GM11168 (cell line): Measurements from ENCODE around the gene IFITM2.
"Not testable (repeated sequence)": the region's sequence is repeated elsewhere in the genome, so short reads cannot be mapped to it uniquely, and the experiment has no call there.

Experiments
- in situ Hi-C: fragments of 300-500 bp; cut with MboI; formaldehyde crosslinking; loops from one replicate; pipeline ENCODE4 v1.12.0; 2022; ENCODE audit warnings: low sequenced_read_pairs; ENCODE audit not compliant: unreplicated experiment

IFITM2 gene

DNA sequence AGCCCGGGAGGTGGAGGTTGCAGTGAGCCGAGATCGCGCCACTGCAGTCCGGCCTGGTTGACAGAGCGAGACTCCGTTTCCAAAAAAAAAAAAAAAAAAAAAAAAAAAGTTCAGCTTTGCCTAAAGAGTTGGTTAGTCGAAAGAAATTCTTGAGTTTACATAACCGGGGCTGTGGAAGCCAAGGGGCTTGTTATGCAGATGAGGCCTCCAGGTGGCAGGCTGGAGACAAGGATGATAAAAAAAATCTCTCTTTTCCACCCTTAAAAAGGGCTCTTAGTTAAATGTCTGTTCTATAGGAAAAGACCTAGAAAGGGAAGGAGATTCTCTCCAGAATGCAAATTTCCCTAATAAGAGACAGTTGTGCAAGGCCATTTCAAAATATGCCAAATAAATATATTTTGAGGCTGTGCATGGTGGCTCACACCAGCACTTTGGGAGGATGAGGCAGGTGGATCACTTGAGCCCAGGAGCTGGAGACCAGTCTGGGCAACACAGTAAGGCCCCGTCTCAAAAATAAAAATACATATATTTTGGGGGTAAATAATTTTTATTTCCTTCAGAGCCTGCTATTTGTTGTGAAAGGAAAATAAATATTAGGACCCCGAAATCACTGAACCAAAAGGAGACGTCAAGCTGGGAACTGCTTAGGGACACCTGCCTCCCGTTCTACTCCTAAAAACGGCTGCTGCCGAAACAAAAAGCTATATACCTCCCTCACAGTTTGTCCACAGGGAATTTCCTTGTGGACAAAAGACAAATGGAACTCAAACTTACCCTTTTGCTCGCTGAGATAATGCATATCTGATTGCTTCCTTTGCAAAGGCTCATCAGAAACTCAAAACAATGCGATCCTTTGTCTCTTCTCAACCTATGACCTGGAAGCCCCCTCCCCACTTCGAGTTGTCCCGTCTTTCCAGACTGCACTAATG is 2.4 kb upstream of the IFITM2 start:
- in situ Hi-C loops = loop anchor here (5.0 kb wide), 1 partner anchor 42 kb away; no protein-coding TSS in a partner anchor

DNA sequence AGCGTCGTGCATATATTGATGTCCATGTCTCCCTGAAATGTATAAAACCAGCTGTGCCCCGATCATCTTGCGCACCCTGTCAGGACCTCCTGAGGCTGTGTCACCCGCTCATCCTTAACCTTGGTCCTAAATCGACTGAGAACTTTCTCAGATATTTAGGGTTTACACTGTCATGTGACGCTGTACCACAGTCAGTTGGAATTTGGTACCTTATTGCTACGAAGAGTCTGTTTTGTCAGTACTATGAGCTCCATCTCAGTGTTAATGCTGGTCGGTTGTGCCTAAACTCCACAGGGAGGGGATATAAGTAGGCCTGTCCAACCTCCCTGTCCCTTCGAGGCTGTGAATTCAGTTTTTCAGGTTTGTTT is 1.8 kb upstream of the IFITM2 start:
- in situ Hi-C loops = no loop called here

DNA sequence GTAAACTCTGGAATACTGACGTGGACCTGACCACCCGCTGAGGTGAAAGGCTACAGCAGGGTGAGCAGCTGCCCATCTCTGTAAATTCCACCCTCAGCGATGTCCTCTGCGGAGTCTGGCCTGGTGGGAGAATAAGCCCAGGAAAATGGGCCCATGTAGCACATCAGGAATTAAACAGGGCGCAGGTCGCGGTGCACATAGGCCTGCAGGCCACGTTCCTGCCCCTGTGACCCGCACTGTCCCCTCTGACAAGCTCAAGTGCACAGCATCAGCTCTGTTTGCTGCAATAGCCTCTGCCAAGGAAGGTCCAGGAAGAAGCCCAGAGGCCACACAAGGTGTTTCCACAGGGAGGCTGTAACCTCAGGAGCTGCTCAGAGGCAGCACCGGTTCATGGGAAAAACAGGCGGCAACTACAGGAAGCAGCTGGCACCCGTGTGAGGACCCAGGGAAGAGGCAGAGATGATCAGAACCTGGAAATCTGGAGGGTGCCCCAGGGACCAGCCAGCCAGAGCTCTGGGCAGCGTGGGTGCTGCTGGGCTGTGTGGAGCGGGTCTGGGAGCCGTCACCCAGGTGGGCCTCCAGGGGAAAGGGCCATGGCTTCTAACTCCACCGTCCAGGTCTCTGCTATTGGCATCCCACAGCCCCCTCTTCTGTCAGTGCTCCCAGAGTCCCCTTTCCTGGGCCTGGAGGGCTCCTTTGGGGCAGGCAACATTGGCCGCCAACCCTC is 808 bp upstream of the IFITM2 start:
- in situ Hi-C loops = no loop called here

DNA sequence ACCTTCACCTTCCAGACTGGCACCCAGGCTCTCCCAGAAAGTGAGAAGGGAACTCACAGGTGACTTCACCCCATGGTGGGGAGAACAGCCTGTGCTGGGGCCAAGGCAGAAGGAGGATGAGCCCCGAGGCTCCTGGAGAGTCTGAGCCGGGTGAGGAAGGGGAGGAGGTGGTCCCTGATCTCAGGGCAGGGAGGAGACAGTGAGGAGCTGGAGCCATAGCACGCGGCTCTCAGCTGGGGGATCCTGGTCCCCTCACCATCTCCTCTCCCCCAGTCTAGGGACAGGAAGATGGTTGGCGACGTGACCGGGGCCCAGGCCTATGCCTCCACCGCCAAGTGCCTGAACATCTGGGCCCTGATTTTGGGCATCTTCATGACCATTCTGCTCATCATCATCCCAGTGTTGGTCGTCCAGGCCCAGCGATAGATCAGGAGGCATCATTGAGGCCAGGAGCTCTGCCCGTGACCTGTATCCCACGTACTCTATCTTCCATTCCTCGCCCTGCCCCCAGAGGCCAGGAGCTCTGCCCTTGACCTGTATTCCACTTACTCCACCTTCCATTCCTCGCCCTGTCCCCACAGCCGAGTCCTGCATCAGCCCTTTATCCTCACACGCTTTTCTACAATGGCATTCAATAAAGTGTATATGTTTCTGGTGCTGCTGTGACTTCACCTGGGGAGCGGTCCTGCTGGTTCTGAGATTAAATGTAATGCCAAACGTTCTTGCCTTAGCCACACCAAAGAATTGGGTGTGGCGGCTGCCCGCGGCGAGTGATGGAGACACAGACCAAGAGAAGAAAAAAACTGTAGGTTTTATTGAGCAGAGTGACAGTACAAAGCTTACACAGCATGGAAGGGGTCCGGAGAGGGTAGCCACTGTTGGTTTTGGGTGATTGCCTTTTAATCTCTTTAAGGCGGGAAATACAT is 1.4 kb downstream of the IFITM2 start:
- in situ Hi-C loops = not testable (repeated sequence)

DNA sequence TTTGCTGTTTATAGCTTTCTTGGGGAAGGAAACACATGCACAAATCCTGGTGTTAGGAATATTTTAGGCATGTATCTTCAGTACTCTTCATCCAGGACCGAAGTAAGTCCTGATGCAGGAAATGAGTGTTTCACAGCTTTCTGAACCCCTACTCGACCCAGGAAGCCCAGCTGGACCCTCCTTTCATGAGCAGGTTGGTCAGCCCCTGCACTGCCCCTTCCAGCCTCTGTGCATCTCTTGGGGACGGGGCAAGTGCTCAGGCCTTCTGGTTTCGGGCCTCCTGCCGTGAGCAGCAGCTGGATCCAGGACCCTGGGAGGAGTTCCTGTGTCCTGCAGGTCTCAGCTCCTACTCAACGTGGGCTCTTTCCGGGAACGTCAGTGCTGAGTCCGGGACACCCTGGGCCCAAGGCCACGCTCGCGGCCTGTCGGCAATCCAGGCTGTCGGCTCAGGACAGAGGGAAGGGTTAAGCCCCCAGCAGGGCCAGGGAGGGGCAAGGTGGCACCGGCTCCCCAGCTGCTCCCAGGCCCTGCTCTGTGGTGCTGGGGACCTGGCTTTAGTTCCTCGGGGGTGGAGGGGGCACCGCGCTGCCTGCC is 2.5 kb downstream of the IFITM2 start:
- in situ Hi-C loops = not testable (repeated sequence)

DNA sequence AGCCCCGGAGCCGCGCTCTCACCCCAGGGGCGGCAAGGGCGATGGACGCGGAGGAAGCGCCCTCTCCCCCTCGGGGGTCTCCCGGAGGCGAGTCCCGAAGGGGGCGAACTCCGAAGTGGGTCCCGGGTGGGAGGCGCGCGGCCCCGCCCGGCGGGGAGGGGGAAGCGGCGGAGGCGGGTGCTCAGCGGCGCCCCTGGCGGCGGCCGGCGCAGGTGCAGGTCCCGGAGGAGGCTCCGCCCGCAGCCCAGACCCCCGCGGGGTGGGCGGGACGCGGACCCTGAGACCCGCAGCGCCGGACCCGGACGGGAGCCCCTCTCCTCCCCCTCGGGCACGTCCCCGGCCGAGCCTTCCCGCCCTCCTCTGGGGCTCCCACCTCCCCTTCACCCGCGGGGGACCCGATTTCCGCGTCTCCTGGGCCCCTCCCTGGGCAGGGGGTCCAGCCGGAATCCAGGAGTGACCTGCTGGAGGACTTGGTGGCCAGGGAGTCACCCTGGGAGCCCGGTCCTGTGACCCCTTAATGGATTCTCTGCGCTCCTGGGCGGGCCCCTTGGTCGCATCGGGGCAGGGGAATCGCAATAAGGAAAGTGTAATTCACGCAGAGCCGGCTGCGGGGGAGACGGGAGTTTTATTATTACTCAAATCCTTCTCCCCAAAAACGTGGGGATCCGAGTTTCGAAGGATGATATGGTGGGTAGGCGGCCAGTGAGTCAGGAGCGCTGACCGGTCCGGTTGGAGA is 3.6 kb downstream of the IFITM2 start:
- in situ Hi-C loops = not testable (repeated sequence)

DNA sequence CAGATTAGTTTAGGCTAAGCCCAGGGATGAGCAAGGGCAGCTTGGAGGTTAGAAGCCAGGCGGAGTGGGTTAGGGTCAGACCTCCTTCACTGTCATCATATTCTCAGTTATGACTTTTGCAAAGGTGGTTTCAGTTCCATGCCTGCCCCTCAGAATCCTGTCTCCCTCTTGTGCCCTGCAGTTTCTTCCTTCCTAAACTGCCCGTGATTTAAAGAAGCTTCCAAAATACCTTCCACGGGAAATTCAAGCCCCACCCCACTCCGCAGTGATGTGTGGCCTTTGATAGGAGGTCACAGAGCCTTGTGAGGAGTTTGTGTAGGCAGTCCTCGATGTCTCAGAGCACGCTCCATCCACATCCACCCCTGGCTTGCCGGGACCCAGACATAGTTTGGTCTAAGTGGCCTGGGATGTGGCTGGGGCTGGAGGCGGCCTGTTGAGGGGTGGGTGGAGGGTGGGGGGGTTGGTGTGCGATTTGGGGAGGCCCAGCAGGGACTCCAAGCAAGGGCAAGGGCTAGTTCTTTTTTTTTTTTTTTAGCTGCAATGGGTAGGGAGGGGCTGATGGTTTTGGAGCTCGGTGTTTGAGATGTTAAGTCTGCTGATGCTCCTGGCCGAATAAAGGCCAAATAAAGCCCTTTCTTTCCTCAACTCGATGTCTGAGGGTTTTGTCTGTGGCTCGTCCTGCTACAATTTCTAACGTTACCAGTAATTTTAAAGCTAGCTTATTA is 4.6 kb downstream of the IFITM2 start:
- in situ Hi-C loops = no loop called here

DNA sequence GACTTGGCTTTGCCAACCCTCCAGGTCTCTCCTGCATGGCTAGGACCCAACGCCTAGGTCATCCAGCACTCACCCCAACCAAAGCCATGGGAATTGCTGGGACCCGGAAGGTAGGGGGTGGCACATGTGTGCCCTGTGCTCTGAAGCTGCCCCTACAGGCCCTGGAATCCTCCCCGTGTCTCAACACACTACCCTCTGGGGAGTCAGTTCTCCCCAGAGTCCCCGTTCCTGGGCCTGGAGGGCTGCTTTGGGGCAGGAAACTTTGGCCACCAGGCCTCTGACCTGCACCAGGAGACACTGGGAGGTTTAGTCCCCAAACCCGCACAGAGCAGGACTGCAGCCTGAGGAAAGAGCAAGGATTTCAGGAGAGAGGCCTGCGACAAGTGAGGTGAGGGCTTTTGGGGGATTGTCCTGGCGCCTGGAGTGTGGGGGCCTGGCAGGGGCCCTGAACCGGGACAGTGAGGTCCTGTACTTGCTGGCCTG is 5.7 kb downstream of the IFITM2 start:
- in situ Hi-C loops = no loop called here

DNA sequence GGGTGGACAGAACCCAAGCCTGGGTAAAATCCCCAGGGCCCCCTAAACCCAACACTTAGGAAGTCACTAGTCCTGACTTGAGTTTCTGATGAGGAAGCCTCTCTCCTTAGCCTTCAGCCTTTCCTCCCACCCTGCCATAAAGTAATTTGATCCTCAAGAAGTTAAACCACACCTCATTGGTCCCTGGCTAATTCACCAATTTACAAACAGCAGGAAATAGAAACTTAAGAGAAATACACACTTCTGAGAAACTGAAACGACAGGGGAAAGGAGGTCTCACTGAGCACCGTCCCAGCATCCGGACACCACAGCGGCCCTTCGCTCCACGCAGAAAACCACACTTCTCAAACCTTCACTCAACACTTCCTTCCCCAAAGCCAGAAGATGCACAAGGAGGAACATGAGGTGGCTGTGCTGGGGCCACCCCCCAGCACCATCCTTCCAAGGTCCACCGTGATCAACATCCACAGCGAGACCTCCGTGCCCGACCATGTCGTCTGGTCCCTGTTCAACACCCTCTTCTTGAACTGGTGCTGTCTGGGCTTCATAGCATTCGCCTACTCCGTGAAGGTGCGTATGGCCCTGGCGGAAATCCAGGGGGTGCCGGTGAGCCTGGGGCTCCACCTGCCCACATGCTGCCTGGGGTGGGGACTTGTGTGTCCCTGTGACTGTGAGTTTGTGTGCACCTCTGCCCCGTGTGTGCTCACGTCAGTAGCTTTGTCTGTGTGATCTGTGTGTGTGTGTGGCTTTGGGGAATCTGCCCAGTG is 6.4 kb downstream of the IFITM2 start, which contains the start of gene IFITM1:
IFITM1 (plus strand) TSS at position 254 of the 767 bp plus-strand sequence; CDS start at position 385, 131 bp downstream.
- in situ Hi-C loops = no loop called here

DNA sequence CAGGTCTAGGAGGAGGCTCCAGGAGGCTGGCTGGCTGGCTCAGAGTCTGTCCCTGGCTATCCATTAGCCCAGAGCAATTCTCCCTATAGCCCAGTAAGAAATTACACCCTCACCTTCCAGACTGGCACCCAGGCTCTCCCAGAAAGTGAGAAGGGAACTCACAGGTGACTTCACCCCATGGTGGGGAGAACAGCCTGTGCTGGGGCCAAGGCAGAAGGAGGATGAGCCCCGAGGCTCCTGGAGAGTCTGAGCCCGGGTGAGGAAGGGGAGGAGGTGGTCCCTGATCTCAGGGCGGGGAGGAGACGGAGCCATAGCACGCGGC is 6.9 kb downstream of the IFITM2 start:
- in situ Hi-C loops = not testable (repeated sequence)

DNA sequence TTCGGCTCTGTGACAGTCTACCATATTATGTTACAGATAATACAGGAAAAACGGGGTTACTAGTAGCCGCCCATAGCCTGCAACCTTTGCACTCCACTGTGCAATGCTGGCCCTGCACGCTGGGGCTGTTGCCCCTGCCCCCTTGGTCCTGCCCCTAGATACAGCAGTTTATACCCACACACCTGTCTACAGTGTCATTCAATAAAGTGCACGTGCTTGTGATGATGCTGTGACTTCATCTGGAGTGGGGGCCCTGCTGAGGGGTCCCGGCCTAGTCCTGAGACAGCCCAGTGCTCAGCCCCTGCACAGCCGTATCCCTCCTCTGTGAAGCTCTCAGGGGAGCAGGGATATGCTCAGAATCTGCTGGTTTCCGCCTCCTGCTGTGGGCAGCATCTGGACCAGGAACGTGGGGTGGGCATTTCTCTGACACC is 7.5 kb downstream of the IFITM2 start:
- in situ Hi-C loops = no loop called here

DNA sequence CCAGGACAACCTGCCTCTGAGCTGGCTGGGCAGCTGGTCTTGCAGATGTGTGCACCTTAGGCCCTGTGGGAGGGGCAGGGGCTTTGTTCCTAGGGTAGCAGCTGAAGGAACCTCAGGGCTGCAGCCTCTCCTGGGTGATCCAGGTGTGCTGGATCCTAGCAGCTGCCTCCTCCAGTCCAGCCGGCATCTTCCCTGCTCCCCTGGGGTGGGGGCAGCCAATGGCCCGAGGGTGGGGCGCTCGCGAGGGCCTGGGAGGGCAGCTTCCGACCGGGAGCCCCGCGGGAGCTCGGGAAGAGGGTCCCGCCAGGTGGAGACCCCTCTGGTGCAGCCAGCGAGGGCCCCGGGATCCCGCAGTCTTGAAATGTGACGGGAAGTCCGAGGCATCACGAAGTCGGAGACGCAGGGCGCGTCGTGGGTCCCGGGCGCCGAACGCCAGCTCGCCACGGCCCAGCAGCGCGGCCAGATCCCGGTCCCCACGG is 7.9 kb downstream of the IFITM2 start:
- in situ Hi-C loops = no loop called here

DNA sequence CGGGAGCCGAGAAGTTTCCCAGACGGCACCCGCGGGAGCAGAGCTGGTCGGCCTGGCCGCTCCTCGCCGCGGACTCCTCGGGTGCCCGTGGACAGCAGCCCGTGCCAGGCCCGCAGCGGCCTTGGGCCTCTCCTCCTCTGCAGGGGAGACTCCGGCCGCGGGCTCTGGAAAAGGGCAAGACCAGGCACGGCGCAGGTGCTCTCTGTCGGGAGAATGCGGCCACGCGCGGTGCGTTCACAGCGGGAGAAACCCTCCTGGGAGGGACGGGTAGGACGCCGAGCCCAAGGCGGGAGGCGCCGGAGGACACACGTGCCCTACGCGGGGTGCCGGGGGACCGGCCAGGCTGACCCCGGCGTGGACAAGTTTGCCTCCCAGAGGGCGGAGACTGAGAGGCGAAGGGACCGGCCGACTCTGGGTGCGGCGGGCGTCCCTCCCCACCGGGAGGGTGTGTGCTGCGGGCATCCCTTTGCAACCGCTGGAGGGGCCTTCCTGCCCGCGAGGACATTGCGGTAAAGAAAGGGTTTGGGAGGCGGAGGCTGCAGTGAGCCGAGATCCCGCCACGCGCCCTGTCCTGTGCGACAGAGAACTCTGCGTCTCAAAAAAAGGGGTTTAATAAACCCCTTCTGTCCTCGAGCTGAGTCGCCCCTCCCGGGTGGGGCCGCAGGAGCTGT is 8.6 kb downstream of the IFITM2 start:
- in situ Hi-C loops = no loop called here

DNA sequence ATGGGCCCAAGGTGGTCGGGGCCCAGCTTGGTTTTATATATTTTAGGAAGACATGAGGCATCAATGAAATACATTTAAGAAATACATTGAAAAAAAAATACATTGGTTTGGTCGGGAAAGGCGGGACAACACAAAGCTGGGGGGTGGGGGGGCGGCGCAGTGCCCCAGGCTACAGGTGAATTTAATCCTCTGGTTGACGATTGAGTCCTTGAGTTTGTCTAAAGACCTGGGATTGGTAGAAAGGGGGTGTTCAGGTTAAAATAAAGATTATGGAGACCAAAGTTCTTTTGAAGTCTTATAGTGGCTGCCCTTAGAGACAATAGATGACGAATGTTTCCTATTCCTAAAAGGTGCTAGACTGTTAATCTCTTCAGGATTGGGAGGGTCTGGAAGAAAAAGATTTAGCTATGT is 9.3 kb downstream of the IFITM2 start:
- in situ Hi-C loops = no loop called here

DNA sequence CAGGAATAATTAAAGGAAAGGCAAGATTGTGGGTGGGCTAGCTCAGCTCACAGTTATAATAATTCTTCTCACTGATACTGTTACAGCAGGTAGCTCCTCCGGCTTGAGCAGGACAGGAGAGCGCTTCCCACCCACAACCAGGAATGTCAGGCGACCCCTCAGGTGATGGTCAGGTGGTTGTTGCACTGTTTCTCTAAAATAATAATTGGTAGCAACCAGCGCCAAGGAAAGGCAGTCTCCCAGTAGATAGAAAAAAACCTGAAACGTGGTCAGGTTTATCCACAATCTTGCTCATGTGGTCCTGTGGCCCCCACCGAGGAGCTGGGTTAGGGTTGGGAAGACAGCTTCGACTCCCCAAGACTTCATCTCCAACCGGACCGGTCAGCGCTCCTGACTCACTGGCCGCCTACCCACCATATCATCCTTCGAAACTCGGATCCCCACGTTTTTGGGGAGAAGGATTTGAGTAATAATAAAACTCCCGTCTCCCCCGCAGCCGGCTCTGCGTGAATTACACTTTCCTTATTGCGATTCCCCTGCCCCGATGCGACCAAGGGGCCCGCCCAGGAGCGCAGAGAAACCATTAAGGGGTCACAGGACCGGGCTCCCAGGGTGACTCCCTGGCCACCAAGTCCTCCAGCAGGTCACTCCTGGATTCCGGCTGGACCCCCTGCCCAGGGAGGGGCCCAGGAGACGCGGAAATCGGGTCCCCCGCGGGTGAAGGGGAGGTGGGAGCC is 10.2 kb downstream of the IFITM2 start:
- in situ Hi-C loops = not testable (repeated sequence)

DNA sequence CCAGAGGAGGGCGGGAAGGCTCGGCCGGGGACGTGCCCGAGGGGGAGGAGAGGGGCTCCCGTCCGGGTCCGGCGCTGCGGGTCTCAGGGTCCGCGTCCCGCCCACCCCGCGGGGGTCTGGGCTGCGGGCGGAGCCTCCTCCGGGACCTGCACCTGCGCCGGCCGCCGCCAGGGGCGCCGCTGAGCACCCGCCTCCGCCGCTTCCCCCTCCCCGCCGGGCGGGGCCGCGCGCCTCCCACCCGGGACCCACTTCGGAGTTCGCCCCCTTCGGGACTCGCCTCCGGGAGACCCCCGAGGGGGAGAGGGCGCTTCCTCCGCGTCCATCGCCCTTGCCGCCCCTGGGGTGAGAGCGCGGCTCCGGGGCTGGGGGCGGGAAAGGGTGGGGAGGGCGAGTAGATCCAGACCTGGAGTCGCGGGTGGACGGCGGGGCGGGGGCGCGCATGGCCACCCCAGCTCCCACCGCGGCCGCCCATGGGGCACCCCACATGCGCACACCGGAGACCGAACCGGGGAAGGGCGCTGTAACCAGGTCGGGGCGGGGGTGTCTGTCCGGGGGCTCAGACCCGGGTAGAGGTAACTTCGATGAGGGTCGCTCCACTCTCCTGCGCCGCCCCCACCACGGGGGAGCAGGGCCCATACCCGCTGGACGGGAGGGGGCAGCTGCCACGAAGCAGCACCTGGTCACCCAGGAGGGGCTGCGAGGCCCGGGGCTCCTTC is 10.9 kb downstream of the IFITM2 start:
- in situ Hi-C loops = not testable (repeated sequence)
